Common myeloid progenitor, CD34-positive (primary cell): ENCODE measurements around the gene ARR3.
"Not testable (repeated sequence)": the region's sequence is repeated elsewhere in the genome, so short reads cannot be mapped to it uniquely, and the experiment has no call there.

Source experiments
- CTCF ChIA-PET: fragments of 350-600 bp; sonication (Branson Sonifier 250); formaldehyde crosslinking; loops from one replicate; lab custom pipeline; 2021; ENCODE audit warnings: antibody characterized with exemption; lab: Charles Lee
- POLR2A ChIA-PET: fragments of 350-600 bp; sonication (Branson Sonifier 250); formaldehyde crosslinking; loops from one replicate; lab custom pipeline; 2021; ENCODE audit warnings: antibody characterized with exemption; lab: Charles Lee
- DNase-seq, 3 donors: peaks; one replicate each; pipeline versions ENCODE4 v3.0.0 to v3.0.0-alpha.2; 2013
- H3K27ac ChIP-seq, 2 experiments: 1 replicate in 1 of 2; 2 replicates in 1 of 2; pipeline ENCODE4 v1.7.0; 2013; ENCODE audit warnings: inconsistent platforms in 2 of 2, low read length in 2 of 2, mild to moderate bottlenecking in 2 of 2, low read depth in 1 of 2, moderate library complexity in 1 of 2; ENCODE audit not compliant: severe bottlenecking in 2 of 2, insufficient read depth in 1 of 2, poor library complexity in 1 of 2
- H3K27me3 ChIP-seq, 5 experiments: replicated peaks in 2 of 5; 1 replicate in 3 of 5; 2 replicates in 2 of 5; pipeline versions ENCODE4 v1.6.1 to v1.7.0; 2013; ENCODE audit warnings: low read length in 4 of 5, mild to moderate bottlenecking in 2 of 5, moderate library complexity in 2 of 5, inconsistent platforms in 1 of 5; ENCODE audit not compliant: insufficient read depth in 5 of 5, control insufficient read depth in 4 of 5
- H3K36me3 ChIP-seq, 4 experiments: 1 replicate in 2 of 4; 2 replicates in 2 of 4; pipeline versions ENCODE4 v1.6.1 to v1.7.0; 2013; ENCODE audit warnings: low read length in 3 of 4, control low read depth in 1 of 4, mild to moderate bottlenecking in 1 of 4; ENCODE audit not compliant: control insufficient read depth in 4 of 4, insufficient read depth in 4 of 4
- H3K4me1 ChIP-seq, 4 experiments: 1 replicate in 3 of 4; 2 replicates in 1 of 4; pipeline versions ENCODE4 v1.6.1 to v1.7.1; 2013; ENCODE audit warnings: low read length in 3 of 4, mild to moderate bottlenecking in 3 of 4, control low read depth in 1 of 4, inconsistent platforms in 1 of 4, moderate library complexity in 1 of 4; ENCODE audit not compliant: control insufficient read depth in 4 of 4, insufficient read depth in 4 of 4; ENCODE audit errors: control extremely low read depth in 1 of 4
- H3K4me3 ChIP-seq, 7 experiments: 1 replicate in 4 of 7; 2 replicates in 3 of 7; pipeline versions ENCODE4 v1.5.1 to v1.7.0; 2013; ENCODE audit warnings: mild to moderate bottlenecking in 7 of 7, low read length in 6 of 7, moderate library complexity in 6 of 7, inconsistent platforms in 2 of 7, low read depth in 2 of 7, control low read depth in 1 of 7; ENCODE audit not compliant: insufficient read depth in 4 of 7, control insufficient read depth in 1 of 7; ENCODE audit errors: extremely low read depth in 1 of 7
- H3K9me3 ChIP-seq, 5 experiments: 1 replicate in 4 of 5; 2 replicates in 1 of 5; pipeline versions ENCODE4 v1.6.1 to v1.7.1; 2013; ENCODE audit warnings: low read length in 4 of 5, mild to moderate bottlenecking in 2 of 5, inconsistent platforms in 1 of 5, low read depth in 1 of 5, moderate library complexity in 1 of 5; ENCODE audit not compliant: control insufficient read depth in 4 of 5, insufficient read depth in 2 of 5; ENCODE audit errors: control extremely low read depth in 1 of 5
- WGBS: methylation state at CpG from one replicate; pipeline ENCODE4 v1.1.5; 2013; ENCODE audit not compliant: insufficient coverage; 5-methylcytosine and 5-hydroxymethylcytosine counted together

ARR3 gene

GRCh38 chrX:70254909-70255308, 13.2 kb upstream of the ARR3 start:
- ChIA-PET CTCF (no interaction called here), POLR2A (no interaction called here)
- Histone ChIP-seq H3K27me3 (no peaks in the 10 kb centered on the region), H3K9me3 (no peaks in the 10 kb centered on the region), H3K27ac (no peak overlapping the region), H3K36me3 (no peaks in the 10 kb centered on the region), H3K4me3 (no peak overlapping the region), H3K4me1 (no peaks in the 10 kb centered on the region)
- WGBS, result 70% methylated on average over 2 of the region's 3 CpGs
- no peak for DNase-seq

- Histone ChIP-seq H3K27ac (no peak overlapping the region), H3K4me3 (no peak overlapping the region), H3K9me3 (no peaks in the 10 kb centered on the region), H3K27me3 (no peaks in the 10 kb centered on the region), H3K4me1 (no peaks in the 10 kb centered on the region), H3K36me3 (no peaks in the 10 kb centered on the region)
- CTCF ChIA-PET, result no interaction called here
- POLR2A ChIA-PET, result no interaction called here
- WGBS, result no CpG with 5 or more reads among the region's 2 CpGs
- no peak for DNase-seq
These were observed 12.7 kb upstream of the ARR3 start for GRCh38 chrX:70255452-70255851.

GRCh38 chrX:70257423-70258288, 10.5 kb upstream of the ARR3 start:
- DNase-seq, result no peak
- H3K4me1 ChIP-seq, result no peaks in the 10 kb centered on the region
- POLR2A ChIA-PET, result no interaction called here
- CTCF ChIA-PET, result no interaction called here
- WGBS, result 77% methylated on average over 4 of the region's 5 CpGs
- no peak overlapping the region for H3K27ac ChIP-seq
- no peak overlapping the region for H3K4me3 ChIP-seq
- H3K36me3 ChIP-seq, result no peaks in the 10 kb centered on the region
- no peaks in the 10 kb centered on the region for H3K27me3 ChIP-seq
- H3K9me3 ChIP-seq, result no peaks in the 10 kb centered on the region

GRCh38 chrX:70260104-70260503, 8.0 kb upstream of the ARR3 start, which contains the start of gene P2RY4:
P2RY4 (minus strand) TSS chrX:70260204; CDS start chrX:70259624, 580 bp downstream.
- H3K4me3 ChIP-seq, result no peak within 1 kb of the TSS
- ChIA-PET POLR2A (no interaction called here), CTCF (no interaction called here)
- no peaks in the 10 kb centered on the region for H3K27me3 ChIP-seq
- DNase-seq, result no peak
- no peaks in the 10 kb centered on the region for H3K9me3 ChIP-seq
- H3K4me1 ChIP-seq, result no peaks in the 10 kb centered on the region
- no peak within 1 kb of the TSS for H3K27ac ChIP-seq
- H3K36me3 ChIP-seq, result no peaks in the 10 kb centered on the region
- 71% methylated on average over 4 of the region's 4 CpGs for WGBS

DNA sequence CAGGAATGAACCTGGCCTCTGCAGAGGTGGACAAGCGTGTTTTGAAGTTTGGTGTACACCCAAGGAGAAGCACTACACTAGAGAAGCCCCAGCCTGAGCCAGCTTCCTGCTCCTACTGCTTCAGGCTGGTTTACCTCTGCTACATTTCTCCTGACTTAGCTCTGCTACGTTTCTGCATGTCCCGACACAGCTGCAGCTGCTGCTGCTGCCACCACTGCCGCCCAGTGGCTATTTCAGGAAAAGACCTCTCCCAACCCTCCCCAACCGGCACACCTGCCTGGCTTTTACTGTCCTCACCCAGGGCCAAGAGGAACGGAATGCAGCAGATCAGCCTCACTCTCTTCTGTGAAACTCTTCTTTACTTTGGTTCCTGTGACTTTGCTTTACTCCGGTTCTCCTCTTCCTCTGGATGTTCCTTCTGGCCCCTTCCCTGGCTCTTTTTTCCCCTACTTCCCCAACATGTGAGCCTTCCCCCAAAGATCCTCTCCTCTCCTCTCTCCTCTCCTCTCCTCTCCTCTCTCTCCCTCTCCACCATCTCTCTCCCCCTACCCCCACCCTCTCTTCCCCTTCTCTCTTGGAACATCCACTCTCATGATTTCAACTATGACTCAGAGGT, 5.1 kb upstream of the ARR3 start:
- ChIA-PET POLR2A (no interaction called here), CTCF (no interaction called here)
- peak; percentile 8 to 28 (median 22) for DNase-seq
- Histone ChIP-seq H3K4me1 (no peaks in the 10 kb centered on the region), H3K27me3 (no peaks in the 10 kb centered on the region), H3K9me3 (no peaks in the 10 kb centered on the region), H3K27ac (no peak overlapping the region), H3K36me3 (no peaks in the 10 kb centered on the region), H3K4me3 (no peak overlapping the region)
- WGBS, result 17% methylated on average over 6 of the region's 7 CpGs

DNA sequence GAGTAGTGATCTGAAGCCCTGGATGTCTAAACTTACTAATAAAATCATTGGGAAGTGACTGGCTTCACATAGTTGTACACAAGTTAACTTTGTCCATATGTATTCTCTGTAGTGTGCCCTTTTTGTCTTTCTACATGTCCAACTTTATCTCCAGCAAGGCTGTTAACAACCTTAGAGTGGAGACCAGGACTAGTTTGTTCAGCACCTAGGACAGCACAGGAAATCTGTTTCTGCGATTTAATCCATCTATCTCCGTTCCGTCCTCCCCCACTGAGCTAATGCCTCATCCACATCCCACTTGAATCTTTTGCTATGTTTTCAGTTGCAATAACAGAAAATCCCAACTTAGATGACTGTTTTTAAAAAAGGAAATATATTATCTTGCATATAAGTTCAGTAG, 3.4 kb upstream of the ARR3 start:
- WGBS, result no CpG with 5 or more reads among the region's 3 CpGs
- DNase-seq, result no peak
- no peak overlapping the region for H3K4me3 ChIP-seq
- POLR2A ChIA-PET, result no interaction called here
- H3K36me3 ChIP-seq, result no peaks in the 10 kb centered on the region
- no peaks in the 10 kb centered on the region for H3K9me3 ChIP-seq
- CTCF ChIA-PET, result no interaction called here
- no peaks in the 10 kb centered on the region for H3K27me3 ChIP-seq
- no peaks in the 10 kb centered on the region for H3K4me1 ChIP-seq
- no peak overlapping the region for H3K27ac ChIP-seq

DNA sequence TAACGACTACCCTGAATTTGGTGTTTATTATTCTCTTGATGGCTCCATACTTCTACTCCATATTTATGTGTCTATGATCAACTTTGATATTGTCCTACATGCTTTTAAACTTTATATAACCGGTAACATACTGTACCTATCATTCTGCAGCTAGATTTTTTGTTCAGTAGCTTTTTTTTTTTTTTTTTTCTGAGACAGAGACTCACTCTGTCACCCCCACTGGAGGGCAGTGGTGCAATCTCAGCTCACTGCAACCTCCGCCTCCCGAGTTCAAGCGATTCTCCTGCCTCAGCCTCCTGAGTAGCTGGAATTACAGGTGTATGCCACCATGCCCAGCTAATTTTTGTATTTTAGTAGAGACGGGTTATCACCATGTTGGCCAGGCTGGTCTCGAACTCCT, 5.9 kb downstream of the ARR3 start:
- H3K4me1 ChIP-seq, DNase-seq, POLR2A ChIA-PET, H3K27me3 ChIP-seq, H3K27ac ChIP-seq, H3K36me3 ChIP-seq, H3K9me3 ChIP-seq, H3K4me3 ChIP-seq, CTCF ChIA-PET: not testable (repeated sequence)
- WGBS, result 90% methylated on average over 5 of the region's 7 CpGs
